ENCODE results near the gene SHPK. TPM values are rescaled to one million over a fixed set of nuclear protein-coding genes. Genes with fewer than 3 reads are reported as not detected.

SHPK gene
- total and polyA plus RNA-seq, 10 donors = 2.3 to 13.6 (median 10.2) TPM

- peaks cover 0 to 20% (median 9%) of the 10 kb centered on the region in 6 donors for H3K4me1 ChIP-seq
- H3K9me3 ChIP-seq = no peaks in the 10 kb centered on the region
- intact Hi-C loops (cut with DNase I; ENCODE audit: low total_unique reads) = no loop called here
- no peak for DNase-seq
- no peak overlapping the region for H3K27ac ChIP-seq
- WGBS, 5 donors = 66 to 73% (median 72%) methylated on average over 20 of the region's 20 CpGs
- no peaks in the 10 kb centered on the region for H3K27me3 ChIP-seq (replicated peaks in 1 of 7)
- H3K4me3 ChIP-seq = no peak overlapping the region
- H3K36me3 ChIP-seq = peaks cover 0 to 82% (median 18%) of the 10 kb centered on the region in 6 donors
- no peak for TF ChIP-seq POLR2A (IDR thresholded peaks at IDR 0.05)
- TF ChIP-seq, protein P1, sequence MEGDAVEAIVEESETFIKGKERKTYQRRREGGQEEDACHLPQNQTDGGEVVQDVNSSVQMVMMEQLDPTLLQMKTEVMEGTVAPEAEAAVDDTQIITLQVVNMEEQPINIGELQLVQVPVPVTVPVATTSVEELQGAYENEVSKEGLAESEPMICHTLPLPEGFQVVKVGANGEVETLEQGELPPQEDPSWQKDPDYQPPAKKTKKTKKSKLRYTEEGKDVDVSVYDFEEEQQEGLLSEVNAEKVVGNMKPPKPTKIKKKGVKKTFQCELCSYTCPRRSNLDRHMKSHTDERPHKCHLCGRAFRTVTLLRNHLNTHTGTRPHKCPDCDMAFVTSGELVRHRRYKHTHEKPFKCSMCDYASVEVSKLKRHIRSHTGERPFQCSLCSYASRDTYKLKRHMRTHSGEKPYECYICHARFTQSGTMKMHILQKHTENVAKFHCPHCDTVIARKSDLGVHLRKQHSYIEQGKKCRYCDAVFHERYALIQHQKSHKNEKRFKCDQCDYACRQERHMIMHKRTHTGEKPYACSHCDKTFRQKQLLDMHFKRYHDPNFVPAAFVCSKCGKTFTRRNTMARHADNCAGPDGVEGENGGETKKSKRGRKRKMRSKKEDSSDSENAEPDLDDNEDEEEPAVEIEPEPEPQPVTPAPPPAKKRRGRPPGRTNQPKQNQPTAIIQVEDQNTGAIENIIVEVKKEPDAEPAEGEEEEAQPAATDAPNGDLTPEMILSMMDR (IDR thresholded peaks at IDR 0.05 in 8 of 11, conservative IDR thresholded peaks at IDR 0.05 in 3 of 11) = peak in 4 of 11 experiments; percentile 20 to 53 (median 38)
Observed at GRCh38 chr17:3647769-3648555, 11.9 kb upstream of the SHPK start.

GRCh38 chr17:3647251-3647650 is 11.2 kb upstream of the SHPK start:
- no peak for DNase-seq
- peaks cover 0 to 20% (median 9%) of the 10 kb centered on the region in 6 donors for H3K4me1 ChIP-seq
- peaks cover 0 to 82% (median 18%) of the 10 kb centered on the region in 6 donors for H3K36me3 ChIP-seq
- no peaks in the 10 kb centered on the region for H3K9me3 ChIP-seq
- intact Hi-C loops (cut with DNase I; ENCODE audit: low total_unique reads) = no loop called here
- WGBS, 5 donors = 89 to 95% (median 90%) methylated on average over 9 to 12 of the region's 12 CpGs
- no peak overlapping the region for H3K27ac ChIP-seq
- no peaks in the 10 kb centered on the region for H3K27me3 ChIP-seq (replicated peaks in 1 of 7)
- no peak overlapping the region for H3K4me3 ChIP-seq
- TF ChIP-seq, protein P1 (IDR thresholded peaks at IDR 0.05 in 8 of 11, conservative IDR thresholded peaks at IDR 0.05 in 3 of 11) = no peak
- TF ChIP-seq POLR2A (IDR thresholded peaks at IDR 0.05) (no peak), POLR2AphosphoS5 (IDR thresholded peaks at IDR 0.05) (no peak)

DNA sequence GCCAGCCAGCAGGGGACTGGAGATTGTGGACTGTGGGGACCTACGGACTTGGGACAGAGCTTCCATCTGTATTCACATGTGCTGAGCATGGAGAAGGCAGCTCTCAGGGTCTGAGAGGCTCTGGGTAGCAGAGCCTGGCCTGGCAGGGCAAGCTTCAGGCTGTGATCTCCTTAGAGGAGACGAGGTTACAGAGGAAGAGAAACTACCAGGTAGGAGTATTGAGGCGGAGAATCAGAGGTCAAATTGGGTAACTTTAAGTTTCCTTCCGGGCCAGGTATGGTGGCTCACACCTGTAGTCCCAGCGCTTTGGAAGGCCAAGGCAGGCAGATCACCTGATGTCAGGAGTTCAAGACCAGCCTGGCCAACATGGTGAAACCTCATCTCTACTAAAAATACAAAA is 9.3 kb upstream of the SHPK start:
- Histone ChIP-seq H3K27me3 (replicated peaks in 1 of 7) (no peaks in the 10 kb centered on the region), H3K4me3 (no peak overlapping the region), H3K27ac (peak overlapping the region in 1 of 8 donors; percentile 17), H3K9me3 (no peaks in the 10 kb centered on the region), H3K36me3 (peaks cover 0 to 81% (median 20%) of the 10 kb centered on the region in 6 donors), H3K4me1 (peaks cover 0 to 21% (median 12%) of the 10 kb centered on the region in 6 donors)
- WGBS, 5 donors = 45 to 79% (median 69%) methylated on average over 5 of the region's 5 CpGs
- intact Hi-C loops (cut with DNase I; ENCODE audit: low total_unique reads) = no loop called here
- TF ChIP-seq, protein P1 (IDR thresholded peaks at IDR 0.05 in 8 of 11, conservative IDR thresholded peaks at IDR 0.05 in 3 of 11) = no peak
- TF ChIP-seq POLR2A (IDR thresholded peaks at IDR 0.05) (no peak), POLR2AphosphoS5 (IDR thresholded peaks at IDR 0.05) (no peak)
- no peak for DNase-seq

GRCh38 chr17:3643889-3644349 is 7.9 kb upstream of the SHPK start:
- WGBS, 5 donors = 74 to 94% (median 86%) methylated on average over 4 of the region's 4 CpGs
- Histone ChIP-seq H3K27me3 (replicated peaks in 1 of 7) (no peaks in the 10 kb centered on the region), H3K27ac (no peak overlapping the region), H3K9me3 (no peaks in the 10 kb centered on the region), H3K4me1 (peaks cover 0 to 35% (median 16%) of the 10 kb centered on the region in 6 donors), H3K36me3 (peaks cover 0 to 75% (median 15%) of the 10 kb centered on the region in 6 donors), H3K4me3 (no peak overlapping the region)
- DNase-seq = no peak
- intact Hi-C loops (cut with DNase I; ENCODE audit: low total_unique reads) = no loop called here
- TF ChIP-seq, protein P1 (IDR thresholded peaks at IDR 0.05 in 8 of 11, conservative IDR thresholded peaks at IDR 0.05 in 3 of 11) = no peak
- TF ChIP-seq POLR2AphosphoS5 (IDR thresholded peaks at IDR 0.05) (no peak), POLR2A (IDR thresholded peaks at IDR 0.05) (no peak)
